ENCODE results near the gene ITGB7.

GRCh38 chr12:53198486-53199110 lies 8.5 kb downstream of the ITGB7 start:
- no peak for TF ChIP-seq CTCF (IDR thresholded peaks at IDR 0.05)
- no peak for TF ChIP-seq EP300 (IDR thresholded peaks at IDR 0.05)
- TF ChIP-seq POLR2AphosphoS5 (IDR thresholded peaks at IDR 0.05), result no peak
- no peak for TF ChIP-seq POLR2A (IDR thresholded peaks at IDR 0.05)
